MM.1S (cell line): ENCODE data around the gene HOXA2.

ENCODE experiments used
- DNase-seq: peaks from one replicate; pipeline ENCODE4 v3.0.0-alpha.2; 2015
- H2AFZ ChIP-seq: fragments of 300-600 bp; sonication (generic); 2 replicates; pipeline ENCODE4 v1.6.0; 2016; ENCODE audit warnings: antibody characterized with exemption, low read length
- H3F3A ChIP-seq: fragments of 300-600 bp; sonication (generic); 2 replicates; pipeline ENCODE4 v1.6.1; 2016; ENCODE audit warnings: mild to moderate bottlenecking, antibody characterized with exemption, low read length, moderate library complexity, mixed read lengths; ENCODE audit not compliant: insufficient read depth
- H3K27ac ChIP-seq: fragments of 300-600 bp; sonication (generic); 2 replicates; pipeline ENCODE4 v1.5.1; 2016; ENCODE audit warnings: mild to moderate bottlenecking, low read length
- H3K27me3 ChIP-seq: fragments of 300-600 bp; sonication (generic); replicated peaks from 2 replicates; pipeline ENCODE4 v1.6.0; 2016; ENCODE audit warnings: low read length; ENCODE audit not compliant: insufficient read depth
- H3K36me3 ChIP-seq: fragments of 300-600 bp; sonication (generic); replicated peaks from 2 replicates; pipeline ENCODE4 v1.6.1; 2016; ENCODE audit warnings: mild to moderate bottlenecking, low read length, mixed read lengths; ENCODE audit not compliant: insufficient read depth
- H3K4me1 ChIP-seq: fragments of 300-600 bp; sonication (generic); 2 replicates; pipeline ENCODE4 v1.6.1; 2016; ENCODE audit warnings: low read length, mixed read lengths
- H3K4me2 ChIP-seq: fragments of 300-600 bp; sonication (generic); 2 replicates; pipeline ENCODE4 v1.6.0; 2016; ENCODE audit warnings: low read depth, low read length
- H3K4me3 ChIP-seq: fragments of 300-600 bp; sonication (generic); 2 replicates; pipeline ENCODE4 v1.5.1; 2016; ENCODE audit warnings: low read length, mixed read lengths
- H3K79me2 ChIP-seq: fragments of 300-600 bp; sonication (generic); 2 replicates; pipeline ENCODE4 v1.6.1; 2016; ENCODE audit warnings: mixed run types, low read length, mixed read lengths
- H3K9ac ChIP-seq: fragments of 300-600 bp; sonication (generic); 2 replicates; pipeline ENCODE4 v1.6.1; 2016; ENCODE audit warnings: low read length, mixed read lengths
- H3K9me2 ChIP-seq: fragments of 300-600 bp; sonication (generic); replicated peaks from 2 replicates; pipeline ENCODE4 v1.6.1; 2016; ENCODE audit warnings: mild to moderate bottlenecking, low read length, mixed read lengths; ENCODE audit not compliant: insufficient read depth
- H3K9me3 ChIP-seq: fragments of 300-600 bp; sonication (generic); replicated peaks from 2 replicates; pipeline ENCODE4 v1.6.1; 2016; ENCODE audit warnings: mild to moderate bottlenecking, low read length, mixed read lengths; ENCODE audit not compliant: insufficient read depth
- H4K20me1 ChIP-seq: fragments of 300-600 bp; sonication (generic); 2 replicates; pipeline ENCODE4 v1.6.1; 2016; ENCODE audit warnings: mild to moderate bottlenecking, low read length, moderate library complexity, mixed read lengths; ENCODE audit not compliant: insufficient read depth
- EZH2 ChIP-seq: fragments of 300-600 bp; sonication (generic); optimal IDR thresholded peaks from 2 replicates; pipeline ENCODE3; 2017; ENCODE audit warnings: low read depth, mild to moderate bottlenecking, antibody characterized with exemption, low read length, mixed read lengths
- EZH2phosphoT487 ChIP-seq: fragments of 300-600 bp; sonication (generic); IDR thresholded peaks from 2 replicates; pipeline ENCODE4 v1.6.1; 2018; ENCODE audit warnings: antibody characterized with exemption, low read length
- TF ChIP-seq, protein P1 (sequence below): fragments of 300-600 bp; sonication (generic); IDR thresholded peaks from 2 replicates; pipeline ENCODE4 v1.5.1; 2016; ENCODE audit warnings: antibody characterized with exemption, low read length, mixed read lengths

HOXA2 gene

DNA sequence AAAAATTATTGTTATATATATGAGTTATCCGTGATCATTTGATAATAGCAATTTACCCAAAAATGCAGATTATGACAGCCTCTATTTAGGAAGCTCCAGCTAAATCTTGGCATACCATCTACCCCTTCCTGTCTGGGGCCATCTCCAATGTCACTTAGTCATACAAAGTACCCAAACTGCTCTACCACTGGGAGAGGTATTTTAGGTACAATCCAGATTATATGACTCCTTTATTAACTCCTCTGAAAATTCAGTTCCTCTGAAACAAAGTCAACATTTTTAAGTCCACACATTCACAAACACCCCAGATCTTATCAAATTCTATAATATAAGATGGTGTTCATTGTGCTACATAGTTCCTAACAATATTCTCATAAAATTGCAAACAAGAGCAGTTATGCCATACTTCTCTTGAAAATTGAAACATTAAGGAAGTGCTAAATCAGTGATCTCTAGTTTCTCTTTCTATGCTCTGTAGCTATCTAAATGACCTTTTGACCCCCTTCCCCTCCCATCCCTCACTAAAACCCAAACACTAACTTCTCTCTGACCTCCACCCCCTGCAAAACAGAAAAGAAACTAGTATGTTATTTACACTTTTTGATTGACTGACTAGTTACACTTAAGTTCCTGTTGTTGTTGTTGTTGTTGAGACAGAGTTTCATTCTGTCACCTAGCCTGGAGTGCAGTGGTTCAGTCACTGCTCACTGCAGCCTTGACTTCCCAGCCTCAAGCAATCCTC lies 23.1 kb downstream of the HOXA2 start:
- peak; percentile 28 for DNase-seq
- Histone ChIP-seq H3K4me1 (no peaks in the 10 kb centered on the region), H3K27me3 (no peaks in the 10 kb centered on the region)

DNA sequence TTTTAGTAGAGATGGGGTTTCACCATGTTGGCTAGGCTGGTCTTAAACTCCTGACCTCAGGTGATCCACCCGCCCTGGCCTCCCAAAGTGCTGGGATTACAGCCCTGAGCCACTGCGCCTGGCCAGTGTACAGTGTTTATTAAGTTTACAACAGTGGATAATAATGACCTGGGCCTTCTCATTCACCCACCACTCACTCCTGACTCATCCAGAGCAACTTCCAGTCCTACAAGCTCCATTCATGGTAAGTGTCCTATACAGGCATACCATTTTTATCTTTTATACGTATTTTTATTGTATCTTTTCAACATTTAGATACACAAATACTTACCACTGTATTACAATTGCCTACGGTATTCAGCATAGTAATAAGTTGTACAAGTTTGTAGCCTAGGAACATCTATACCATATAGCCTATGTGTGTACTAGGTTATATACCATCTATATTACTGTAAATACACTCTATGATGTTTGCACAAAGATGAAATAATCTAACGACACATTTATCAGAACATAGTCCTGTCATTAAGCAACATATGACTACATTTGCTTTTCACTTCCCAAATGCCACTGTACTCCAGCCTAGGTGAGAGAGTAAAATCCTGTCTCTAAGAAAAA lies 23.8 kb downstream of the HOXA2 start:
- H2AFZ ChIP-seq: no peak overlapping the region
- H3K36me3 ChIP-seq: no peaks in the 10 kb centered on the region
- no peaks in the 10 kb centered on the region for H3K9me3 ChIP-seq
- H4K20me1 ChIP-seq: no peaks in the 10 kb centered on the region
- no peak overlapping the region for H3K27ac ChIP-seq
- no peak overlapping the region for H3K4me2 ChIP-seq
- H3K9ac ChIP-seq: no peak overlapping the region
- no peak for TF ChIP-seq EZH2
- TF ChIP-seq, protein P1, sequence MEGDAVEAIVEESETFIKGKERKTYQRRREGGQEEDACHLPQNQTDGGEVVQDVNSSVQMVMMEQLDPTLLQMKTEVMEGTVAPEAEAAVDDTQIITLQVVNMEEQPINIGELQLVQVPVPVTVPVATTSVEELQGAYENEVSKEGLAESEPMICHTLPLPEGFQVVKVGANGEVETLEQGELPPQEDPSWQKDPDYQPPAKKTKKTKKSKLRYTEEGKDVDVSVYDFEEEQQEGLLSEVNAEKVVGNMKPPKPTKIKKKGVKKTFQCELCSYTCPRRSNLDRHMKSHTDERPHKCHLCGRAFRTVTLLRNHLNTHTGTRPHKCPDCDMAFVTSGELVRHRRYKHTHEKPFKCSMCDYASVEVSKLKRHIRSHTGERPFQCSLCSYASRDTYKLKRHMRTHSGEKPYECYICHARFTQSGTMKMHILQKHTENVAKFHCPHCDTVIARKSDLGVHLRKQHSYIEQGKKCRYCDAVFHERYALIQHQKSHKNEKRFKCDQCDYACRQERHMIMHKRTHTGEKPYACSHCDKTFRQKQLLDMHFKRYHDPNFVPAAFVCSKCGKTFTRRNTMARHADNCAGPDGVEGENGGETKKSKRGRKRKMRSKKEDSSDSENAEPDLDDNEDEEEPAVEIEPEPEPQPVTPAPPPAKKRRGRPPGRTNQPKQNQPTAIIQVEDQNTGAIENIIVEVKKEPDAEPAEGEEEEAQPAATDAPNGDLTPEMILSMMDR: no peak
- no peak for TF ChIP-seq EZH2phosphoT487
- H3K4me1 ChIP-seq: no peaks in the 10 kb centered on the region
- H3K9me2 ChIP-seq: no peaks in the 10 kb centered on the region
- no peaks in the 10 kb centered on the region for H3F3A ChIP-seq
- H3K27me3 ChIP-seq: no peaks in the 10 kb centered on the region
- no peak for DNase-seq
- no peak overlapping the region for H3K4me3 ChIP-seq
- H3K79me2 ChIP-seq: no peaks in the 10 kb centered on the region

More for the DNA sequence above, 23.1 kb downstream of the HOXA2 start:
- Histone ChIP-seq H3K9ac (no peak overlapping the region), H3K4me3 (no peak overlapping the region), H4K20me1 (no peaks in the 10 kb centered on the region), H3K79me2 (no peaks in the 10 kb centered on the region), H3K9me2 (no peaks in the 10 kb centered on the region), H3F3A (no peaks in the 10 kb centered on the region), H2AFZ (no peak overlapping the region), H3K36me3 (no peaks in the 10 kb centered on the region), H3K9me3 (no peaks in the 10 kb centered on the region), H3K4me2 (no peak overlapping the region), H3K27ac (no peak overlapping the region)
- TF ChIP-seq EZH2 (no peak), EZH2phosphoT487 (no peak)
- TF ChIP-seq, protein P1: no peak

DNA sequence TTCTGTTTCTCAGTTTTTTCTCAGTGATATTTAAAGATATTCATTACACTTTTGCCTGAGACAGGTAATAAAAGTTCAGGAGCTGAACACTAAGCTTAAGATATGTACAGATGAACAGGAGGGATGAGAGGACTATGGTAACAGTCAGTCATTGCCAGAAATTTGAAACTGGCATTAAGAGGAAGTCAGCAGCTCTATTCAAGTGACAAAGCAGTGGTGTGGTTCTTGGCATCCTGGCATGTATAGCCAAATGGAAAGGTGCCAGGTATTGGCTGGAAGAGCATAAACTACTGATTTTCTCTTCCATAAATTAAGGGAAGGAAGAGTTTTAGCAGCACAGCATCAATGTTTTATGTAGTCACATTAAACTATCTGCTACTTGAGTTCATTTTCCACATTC lies 29.4 kb downstream of the HOXA2 start:
- no peak overlapping the region for H3K27ac ChIP-seq
- H3K27me3 ChIP-seq: no peaks in the 10 kb centered on the region
- H3K9me3 ChIP-seq: no peaks in the 10 kb centered on the region
- no peaks in the 10 kb centered on the region for H3K4me1 ChIP-seq
- no peak overlapping the region for H2AFZ ChIP-seq
- H4K20me1 ChIP-seq: no peaks in the 10 kb centered on the region
- no peaks in the 10 kb centered on the region for H3K9me2 ChIP-seq
- no peaks in the 10 kb centered on the region for H3K79me2 ChIP-seq
- H3K4me3 ChIP-seq: no peak overlapping the region
- H3F3A ChIP-seq: no peaks in the 10 kb centered on the region
- no peaks in the 10 kb centered on the region for H3K36me3 ChIP-seq
- H3K4me2 ChIP-seq: no peak overlapping the region
- no peak overlapping the region for H3K9ac ChIP-seq
- DNase-seq: no peak
- no peak for TF ChIP-seq EZH2phosphoT487
- TF ChIP-seq, protein P1: no peak
- TF ChIP-seq EZH2: no peak
